Neuronal stem cell (in vitro differentiated cells): ENCODE results near the gene ABHD15.

Experiments
- DNase-seq: peaks from one replicate; pipeline ENCODE4 v3.0.0-alpha.2; 2013; ENCODE audit warnings: low spot score
- H2AFZ ChIP-seq: one replicate; pipeline ENCODE4 v1.6.1; 2013; ENCODE audit warnings: mild to moderate bottlenecking, low read length, inconsistent platforms
- H2AK5ac ChIP-seq: 2 replicates; pipeline ENCODE4 v1.6.1; 2013; ENCODE audit warnings: low read depth, mild to moderate bottlenecking, inconsistent platforms, low read length, moderate library complexity, mixed read lengths
- H2BK120ac ChIP-seq: 2 replicates; pipeline ENCODE4 v1.6.1; 2013; ENCODE audit warnings: low read depth, mild to moderate bottlenecking, inconsistent platforms, low read length, moderate library complexity, mixed read lengths
- H2BK12ac ChIP-seq: one replicate; pipeline ENCODE4 v1.6.1; 2013; ENCODE audit warnings: low read length, inconsistent platforms
- H2BK15ac ChIP-seq: 2 replicates; pipeline ENCODE4 v1.6.1; 2013; ENCODE audit warnings: mild to moderate bottlenecking, low read length, inconsistent platforms, mixed read lengths
- H2BK5ac ChIP-seq: one replicate; pipeline ENCODE4 v1.6.1; 2013; ENCODE audit warnings: inconsistent platforms, mild to moderate bottlenecking, low read length, moderate library complexity
- H3K14ac ChIP-seq: one replicate; pipeline ENCODE4 v1.6.1; 2013; ENCODE audit warnings: low read length, inconsistent platforms
- H3K18ac ChIP-seq: 2 replicates; pipeline ENCODE4 v1.6.1; 2013; ENCODE audit warnings: low read length, inconsistent platforms
- H3K23ac ChIP-seq: 2 replicates; pipeline ENCODE4 v1.6.1; 2013; ENCODE audit warnings: low read depth, mild to moderate bottlenecking, mixed read lengths, low read length, inconsistent platforms; ENCODE audit not compliant: poor library complexity
- H3K27ac ChIP-seq: replicated peaks from 3 replicates; pipeline ENCODE4 v1.5.1; 2013; ENCODE audit warnings: low read length, inconsistent platforms
- H3K27me3 ChIP-seq, 3 experiments: 2 replicates each; pipeline ENCODE4 v1.6.1; 2013; ENCODE audit warnings: low read length in 3 of 3, mild to moderate bottlenecking in 2 of 3, inconsistent platforms in 1 of 3, low read depth in 1 of 3, mixed read lengths in 1 of 3, moderate library complexity in 1 of 3; ENCODE audit not compliant: control insufficient read depth in 3 of 3, insufficient read depth in 3 of 3
- H3K36me3 ChIP-seq, 2 donors: replicated peaks in 1 of 2; 2 replicates each; pipeline ENCODE4 v1.6.1; 2013; ENCODE audit warnings: low read length in 2 of 2; ENCODE audit not compliant: control insufficient read depth in 2 of 2, insufficient read depth in 2 of 2
- H3K4ac ChIP-seq: 2 replicates; pipeline ENCODE4 v1.6.1; 2013; ENCODE audit warnings: inconsistent platforms, mild to moderate bottlenecking, low read length, moderate library complexity
- H3K4me1 ChIP-seq, 2 donors: 1 replicate in 1 of 2; 2 replicates in 1 of 2; pipeline ENCODE4 v1.6.1; 2013; ENCODE audit warnings: low read length in 2 of 2, low read depth in 1 of 2; ENCODE audit not compliant: control insufficient read depth in 2 of 2, insufficient read depth in 1 of 2
- H3K4me2 ChIP-seq: one replicate; pipeline ENCODE4 v1.6.1; 2013; ENCODE audit warnings: mild to moderate bottlenecking, low read length, inconsistent platforms; ENCODE audit not compliant: insufficient read depth, poor library complexity, severe bottlenecking
- H3K4me3 ChIP-seq, 2 donors: 2 replicates each; pipeline ENCODE4 v1.5.1; 2013; ENCODE audit warnings: low read length in 2 of 2, mild to moderate bottlenecking in 2 of 2, inconsistent platforms in 1 of 2, moderate library complexity in 1 of 2
- H3K79me1 ChIP-seq: one replicate; pipeline ENCODE4 v1.6.1; 2013; ENCODE audit warnings: low read depth, mild to moderate bottlenecking, inconsistent platforms, low read length, moderate library complexity
- H3K9ac ChIP-seq: one replicate; pipeline ENCODE4 v1.6.1; 2013; ENCODE audit warnings: mild to moderate bottlenecking, low read depth, low read length, inconsistent platforms; ENCODE audit not compliant: poor library complexity
- H3K9me3 ChIP-seq, 2 donors: replicated peaks in 1 of 2; 2 replicates each; pipeline versions ENCODE3 to v1.6.1; 2013; ENCODE audit warnings: low read length in 2 of 2, mild to moderate bottlenecking in 2 of 2, inconsistent platforms in 1 of 2, low read depth in 1 of 2, mixed read lengths in 1 of 2, moderate library complexity in 1 of 2; ENCODE audit not compliant: control insufficient read depth in 2 of 2, insufficient read depth in 1 of 2
- H4K8ac ChIP-seq: one replicate; pipeline ENCODE4 v1.6.1; 2013; ENCODE audit warnings: low read depth, mild to moderate bottlenecking, inconsistent platforms, low read length, moderate library complexity
- H4K91ac ChIP-seq: one replicate; pipeline ENCODE4 v1.6.1; 2013; ENCODE audit warnings: low read length, low read depth, mild to moderate bottlenecking, inconsistent platforms; ENCODE audit not compliant: poor library complexity
- WGBS, 2 donors: extraction: QIAGEN DNeasy Blood & Tissue Kit; methylation state at CpG; one replicate each; pipeline ENCODE4 v1.1.7; 2013; ENCODE audit warnings: missing lambda C conversion rate in 2 of 2, mixed read lengths in 1 of 2; ENCODE audit not compliant: insufficient read length in 2 of 2, insufficient replicate concordance in 1 of 2; ENCODE audit errors: extremely low coverage in 2 of 2; 5-methylcytosine and 5-hydroxymethylcytosine counted together

The ABHD15 gene

GRCh38 chr17:29567304-29567553 lies 392 bp upstream of the ABHD15 start:
- Histone ChIP-seq H3K27ac (no peak overlapping the region), H3K79me1 (peaks cover 6% of the 10 kb centered on the region), H4K8ac (no peak overlapping the region), H2BK12ac (no peak overlapping the region), H3K4me1 (peaks cover 7 to 12% of the 10 kb centered on the region in 2 donors), H3K18ac (peak overlapping the region; percentile 87), H3K9me3 (no peaks in the 10 kb centered on the region), H3K9ac (peak overlapping the region; percentile 50), H3K14ac (no peak overlapping the region), H3K27me3 (peaks cover 0 to 29% (median 7%) of the 10 kb centered on the region in 3 experiments), H2AFZ (peak overlapping the region; percentile 97), H3K4ac (no peak overlapping the region), H2BK15ac (no peak overlapping the region), H3K36me3 (peaks cover 6 to 27% of the 10 kb centered on the region in 2 donors), H3K23ac (peak overlapping the region; percentile 94), H4K91ac (no peak overlapping the region), H3K4me2 (peak overlapping the region; percentile 100), H3K4me3 (peak overlapping the region; percentile 78 to 85), H2AK5ac (peak overlapping the region; percentile 65), H2BK120ac (no peak overlapping the region), H2BK5ac (no peak overlapping the region)
- peak; percentile 55 for DNase-seq
- no CpG with 5 or more reads among the region's 27 CpGs for WGBS, 2 donors

GRCh38 chr17:29565643-29566472 lies 979 bp downstream of the ABHD15 start:
- H3K4me1 ChIP-seq, result peaks cover 7 to 11% of the 10 kb centered on the region in 2 donors
- H3K9ac ChIP-seq, result peak overlapping the region; percentile 90
- peak overlapping the region; percentile 75 for H2BK15ac ChIP-seq
- no peaks in the 10 kb centered on the region for H3K9me3 ChIP-seq
- peak overlapping the region; percentile 95 for H3K4ac ChIP-seq
- H4K8ac ChIP-seq, result no peak overlapping the region
- peaks cover 4% of the 10 kb centered on the region for H3K79me1 ChIP-seq
- no peak overlapping the region for H4K91ac ChIP-seq
- WGBS, 2 donors, result no CpG with 5 or more reads among the region's 55 CpGs
- H2AK5ac ChIP-seq, result peak overlapping the region; percentile 69
- H2BK5ac ChIP-seq, result peak overlapping the region; percentile 47
- peaks cover 0 to 27% of the 10 kb centered on the region in 2 donors for H3K36me3 ChIP-seq
- peak overlapping the region; percentile 94 for H3K18ac ChIP-seq
- H3K4me2 ChIP-seq, result peak overlapping the region; percentile 100
- peak overlapping the region; percentile 37 for H3K23ac ChIP-seq
- no peak overlapping the region for H3K14ac ChIP-seq
- H2AFZ ChIP-seq, result peak overlapping the region; percentile 97
- no peak overlapping the region for H2BK120ac ChIP-seq
- no peak overlapping the region for H2BK12ac ChIP-seq
- peak overlapping the region; percentile 78 for H3K4me3 ChIP-seq
- no peak overlapping the region for H3K27ac ChIP-seq
- peak; percentile 20 for DNase-seq
- peaks cover 0 to 29% (median 7%) of the 10 kb centered on the region in 3 experiments for H3K27me3 ChIP-seq

GRCh38 chr17:29563816-29564215 lies 3.0 kb downstream of the ABHD15 start:
- Histone ChIP-seq H4K91ac (no peak overlapping the region), H3K4me2 (no peak overlapping the region), H2AK5ac (no peak overlapping the region), H3K9me3 (no peaks in the 10 kb centered on the region), H3K27me3 (peaks cover 0 to 29% (median 7%) of the 10 kb centered on the region in 3 experiments), H3K4me3 (no peak overlapping the region), H2BK5ac (no peak overlapping the region), H2BK120ac (no peak overlapping the region), H2BK15ac (no peak overlapping the region), H2AFZ (no peak overlapping the region), H3K4me1 (peaks cover 4 to 5% of the 10 kb centered on the region in 2 donors), H3K36me3 (peaks cover 0 to 29% of the 10 kb centered on the region in 2 donors), H3K27ac (no peak overlapping the region), H3K23ac (no peak overlapping the region), H2BK12ac (no peak overlapping the region), H4K8ac (no peak overlapping the region), H3K9ac (no peak overlapping the region), H3K79me1 (no peaks in the 10 kb centered on the region), H3K14ac (no peak overlapping the region), H3K18ac (no peak overlapping the region), H3K4ac (no peak overlapping the region)
- no peak for DNase-seq
- WGBS, 2 donors, result no CpG with 5 or more reads among the region's 3 CpGs

- H2BK5ac ChIP-seq, result no peak overlapping the region
- H3K4me2 ChIP-seq, result no peak overlapping the region
- no peak overlapping the region for H2BK15ac ChIP-seq
- no peak overlapping the region for H4K91ac ChIP-seq
- H3K9ac ChIP-seq, result no peak overlapping the region
- peak overlapping the region in 1 of 2 donors; percentile 41 for H3K4me3 ChIP-seq
- H3K79me1 ChIP-seq, result no peaks in the 10 kb centered on the region
- no peak overlapping the region for H2BK120ac ChIP-seq
- no peak overlapping the region for H3K23ac ChIP-seq
- H4K8ac ChIP-seq, result no peak overlapping the region
- H3K27me3 ChIP-seq, result peaks cover 0 to 29% (median 7%) of the 10 kb centered on the region in 3 experiments
- WGBS, 2 donors, result no CpG with 5 or more reads among the region's 18 CpGs
- no peak overlapping the region for H2AK5ac ChIP-seq
- peak overlapping the region; percentile 14 for H2BK12ac ChIP-seq
- H3K27ac ChIP-seq, result no peak overlapping the region
- no peak for DNase-seq
- no peaks in the 10 kb centered on the region for H3K9me3 ChIP-seq
- peaks cover 0 to 29% of the 10 kb centered on the region in 2 donors for H3K36me3 ChIP-seq
- no peak overlapping the region for H3K18ac ChIP-seq
- no peak overlapping the region for H3K14ac ChIP-seq
- H2AFZ ChIP-seq, result no peak overlapping the region
- H3K4me1 ChIP-seq, result peaks cover 4 to 5% of the 10 kb centered on the region in 2 donors
- no peak overlapping the region for H3K4ac ChIP-seq
Measured at GRCh38 chr17:29562615-29563014, 4.2 kb downstream of the ABHD15 start.
